Activated CD8-positive, alpha-beta memory T cell treated with anti-CD3 and anti-CD28 coated beads for 4 hours (primary cell): ENCODE data around the gene CERS5.

Experiments
- DNase-seq, 2 donors: peaks; one replicate each; pipeline ENCODE4 v3.0.0-alpha.2; 2020; ENCODE audit warnings: low read depth in 2 of 2

The CERS5 gene

GRCh38 chr12:50132505-50133135 lies 34.5 kb downstream of the CERS5 start:
- no peak for DNase-seq

GRCh38 chr12:50129290-50129689 lies 37.9 kb downstream of the CERS5 start:
- no peak for DNase-seq

- no peak for DNase-seq
These were observed 39.6 kb downstream of the CERS5 start for GRCh38 chr12:50127546-50127945.

- DNase-seq = no peak
These were observed 44.0 kb downstream of the CERS5 start for GRCh38 chr12:50123203-50123602.

- no peak for DNase-seq
These were observed 45.5 kb downstream of the CERS5 start for GRCh38 chr12:50121641-50122040.

- no peak for DNase-seq
These were observed 46.2 kb downstream of the CERS5 start for GRCh38 chr12:50120953-50121352.

GRCh38 chr12:50120521-50120920 lies 46.6 kb downstream of the CERS5 start:
- DNase-seq = no peak

- DNase-seq = no peak
These were observed 47.8 kb downstream of the CERS5 start for GRCh38 chr12:50119387-50119786.

GRCh38 chr12:50117057-50117622 lies 50.0 kb downstream of the CERS5 start:
- DNase-seq = no peak

- DNase-seq = peak in 1 of 2 donors; percentile 13
These were observed 54.5 kb downstream of the CERS5 start for GRCh38 chr12:50112456-50113218.

GRCh38 chr12:50111693-50112455 lies 55.3 kb downstream of the CERS5 start, which contains the start of gene COX14:
Gene COX14, plus strand, starts transcription at chr12:50112236. Its CDS starts 7,808 bp downstream, at chr12:50120044.
- peak; percentile 98 to 99 for DNase-seq

GRCh38 chr12:50111395-50111692 lies 55.8 kb downstream of the CERS5 start:
- DNase-seq = no peak

- DNase-seq = no peak
These were observed 56.3 kb downstream of the CERS5 start for GRCh38 chr12:50110762-50111351.

- no peak for DNase-seq
These were observed 56.9 kb downstream of the CERS5 start for GRCh38 chr12:50110127-50110761.

- DNase-seq = no peak
These were observed 57.9 kb downstream of the CERS5 start for GRCh38 chr12:50109319-50109718.

- no peak for DNase-seq
These were observed 59.5 kb downstream of the CERS5 start for GRCh38 chr12:50107416-50108268.

- DNase-seq = no peak
These were observed 60.3 kb downstream of the CERS5 start for GRCh38 chr12:50106907-50107306.

GRCh38 chr12:50105913-50106450 lies 61.2 kb downstream of the CERS5 start:
- no peak for DNase-seq

- no peak for DNase-seq
These were observed 62.5 kb downstream of the CERS5 start for GRCh38 chr12:50104417-50105366.
